ENCODE data around the gene BID.

DNA sequence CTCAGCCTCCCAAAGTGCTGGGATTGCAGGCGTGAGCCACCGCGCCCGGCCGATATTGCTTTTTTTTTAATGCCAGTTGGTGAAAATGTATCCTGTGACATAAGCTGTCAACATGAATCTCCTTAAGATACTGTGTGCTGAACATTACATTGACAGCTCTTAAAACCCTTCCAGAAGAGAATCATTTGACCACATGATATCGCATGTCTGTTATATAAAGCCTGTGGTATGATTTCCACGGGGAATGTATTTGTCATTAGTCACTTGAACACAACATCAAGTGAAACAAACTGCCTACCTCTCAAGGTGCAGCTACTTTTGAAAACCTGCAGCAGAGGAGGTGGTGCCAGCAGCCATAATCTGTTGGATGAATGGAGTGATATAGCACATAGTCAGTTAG lies 68.7 kb downstream of the BID start:
- TF ChIP-seq GATA3 (IDR thresholded peaks at IDR 0.05; ENCODE audit: low read depth, low read length) (no peak), GATA2 (IDR thresholded peaks at IDR 0.05; ENCODE audit: low read depth, low read length) (no peak)
